ENCODE results near the gene BCLAF3. TPM values are rescaled to one million over a fixed set of nuclear protein-coding genes. Genes with fewer than 3 reads are reported as not detected.

BCLAF3 gene
- polyA plus RNA-seq, 1 experiment = 0.63 TPM

DNA sequence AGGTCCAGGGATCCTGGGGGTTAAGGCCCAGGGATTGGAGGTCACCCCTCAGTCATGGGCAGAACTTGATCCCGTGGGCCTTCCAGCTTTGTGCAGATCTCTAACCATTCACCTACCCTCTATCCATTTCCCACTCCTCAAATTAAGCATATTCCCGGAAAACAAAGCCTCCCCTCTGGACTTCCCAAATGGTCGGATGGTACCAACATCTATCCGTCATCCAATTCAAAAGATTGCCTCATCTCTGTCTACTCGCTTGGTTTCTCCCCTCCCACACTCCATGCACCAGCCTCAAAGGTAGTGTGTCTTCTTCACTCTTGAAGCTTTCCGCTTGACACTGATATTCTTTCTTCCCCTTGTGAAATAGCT is 473 bp upstream of the BCLAF3 start:
- CTCF ChIA-PET = interaction anchor here (0.9 to 1.5 kb wide), 3 partner anchors 8 to 87 kb away, joined by 3 to 9 read pairs (median 5); no protein-coding TSS in a partner anchor
- 0 out of 2 replicates have a peak overlapping the region, but pooled peaks have one; percentile 2 for H3K4me3 ChIP-seq (ENCODE audit: low read depth, low read length)
- no peaks in the 10 kb centered on the region for H3K36me3 ChIP-seq (ENCODE audit: control insufficient read depth, insufficient read depth, low read length)
- no peak for DNase-seq (ENCODE audit: low read depth)
- POLR2A ChIA-PET = no interaction called here
- TF ChIP-seq, protein P1, sequence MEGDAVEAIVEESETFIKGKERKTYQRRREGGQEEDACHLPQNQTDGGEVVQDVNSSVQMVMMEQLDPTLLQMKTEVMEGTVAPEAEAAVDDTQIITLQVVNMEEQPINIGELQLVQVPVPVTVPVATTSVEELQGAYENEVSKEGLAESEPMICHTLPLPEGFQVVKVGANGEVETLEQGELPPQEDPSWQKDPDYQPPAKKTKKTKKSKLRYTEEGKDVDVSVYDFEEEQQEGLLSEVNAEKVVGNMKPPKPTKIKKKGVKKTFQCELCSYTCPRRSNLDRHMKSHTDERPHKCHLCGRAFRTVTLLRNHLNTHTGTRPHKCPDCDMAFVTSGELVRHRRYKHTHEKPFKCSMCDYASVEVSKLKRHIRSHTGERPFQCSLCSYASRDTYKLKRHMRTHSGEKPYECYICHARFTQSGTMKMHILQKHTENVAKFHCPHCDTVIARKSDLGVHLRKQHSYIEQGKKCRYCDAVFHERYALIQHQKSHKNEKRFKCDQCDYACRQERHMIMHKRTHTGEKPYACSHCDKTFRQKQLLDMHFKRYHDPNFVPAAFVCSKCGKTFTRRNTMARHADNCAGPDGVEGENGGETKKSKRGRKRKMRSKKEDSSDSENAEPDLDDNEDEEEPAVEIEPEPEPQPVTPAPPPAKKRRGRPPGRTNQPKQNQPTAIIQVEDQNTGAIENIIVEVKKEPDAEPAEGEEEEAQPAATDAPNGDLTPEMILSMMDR (IDR thresholded peaks at IDR 0.05; ENCODE audit: insufficient read depth, low read depth, low read length) = no peak
- H3K27me3 ChIP-seq (ENCODE audit: control insufficient read depth, insufficient read depth, low read length) = 0 out of 2 replicates have a peak, but pooled peaks cover 2% of the 10 kb centered on the region

DNA sequence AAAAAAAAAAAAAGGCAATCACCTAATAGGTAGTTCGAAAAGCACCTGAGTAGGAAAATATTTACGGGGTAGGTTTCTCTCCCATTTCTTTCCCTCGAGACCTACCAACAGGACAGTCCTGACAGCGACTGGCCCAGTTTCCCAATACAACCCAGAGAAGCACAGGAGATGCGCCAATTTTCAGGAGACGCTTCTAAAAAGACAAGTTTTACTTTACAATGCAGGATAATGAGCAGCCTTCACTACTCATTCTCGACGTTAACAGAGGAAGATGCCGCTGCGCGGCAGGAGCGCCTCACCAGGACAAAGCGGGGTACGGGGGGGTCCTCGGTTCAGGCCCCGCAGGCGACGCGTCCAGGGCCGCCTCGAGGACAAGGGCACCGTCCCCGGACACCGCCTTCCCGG is 708 bp downstream of the BCLAF3 start:
- CTCF ChIA-PET = interaction anchor here (0.6 to 1.2 kb wide), 2 partner anchors 10 to 85 kb away, joined by 3 read pairs; no protein-coding TSS in a partner anchor

DNA sequence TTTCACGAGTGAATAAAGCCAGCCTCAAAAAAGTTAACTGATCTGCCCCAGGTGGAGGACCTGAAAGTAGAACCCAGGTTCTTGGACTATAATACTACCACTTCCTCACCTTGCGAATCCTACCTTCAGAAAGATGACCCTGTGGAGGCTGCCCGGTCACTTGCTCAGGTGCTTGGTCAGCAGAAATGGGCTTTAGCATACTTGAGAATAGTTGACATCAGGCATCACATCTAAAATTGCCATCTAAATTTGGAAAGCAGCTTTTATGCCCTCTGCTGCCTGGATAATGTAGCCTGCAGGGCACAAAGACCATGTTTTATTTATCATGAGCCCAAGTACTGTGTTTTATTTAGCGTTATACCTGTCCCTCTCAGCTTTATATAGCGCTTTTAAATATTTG is 3.0 kb downstream of the BCLAF3 start:
- TF ChIP-seq, protein P1 (IDR thresholded peaks at IDR 0.05; ENCODE audit: insufficient read depth, low read depth, low read length) = no peak
- Histone ChIP-seq H3K4me3 (ENCODE audit: low read depth, low read length) (no peak overlapping the region), H3K27me3 (ENCODE audit: control insufficient read depth, insufficient read depth, low read length) (no peaks in the 10 kb centered on the region), H3K36me3 (ENCODE audit: control insufficient read depth, insufficient read depth, low read length) (no peaks in the 10 kb centered on the region)
- DNase-seq (ENCODE audit: low read depth) = no peak
- ChIA-PET CTCF (interaction anchor here (1.0 kb wide), 1 partner anchor 83 kb away, joined by 4 read pairs; no protein-coding TSS in a partner anchor), POLR2A (no interaction called here)

More for the DNA sequence above, 708 bp downstream of the BCLAF3 start:
- POLR2A ChIA-PET = no interaction called here
- Histone ChIP-seq H3K27me3 (ENCODE audit: control insufficient read depth, insufficient read depth, low read length) (no peaks in the 10 kb centered on the region), H3K4me3 (ENCODE audit: low read depth, low read length) (peak overlapping the region; percentile 77), H3K36me3 (ENCODE audit: control insufficient read depth, insufficient read depth, low read length) (no peaks in the 10 kb centered on the region)
- DNase-seq (ENCODE audit: low read depth) = no peak
- TF ChIP-seq, protein P1 (IDR thresholded peaks at IDR 0.05; ENCODE audit: insufficient read depth, low read depth, low read length) = no peak

DNA sequence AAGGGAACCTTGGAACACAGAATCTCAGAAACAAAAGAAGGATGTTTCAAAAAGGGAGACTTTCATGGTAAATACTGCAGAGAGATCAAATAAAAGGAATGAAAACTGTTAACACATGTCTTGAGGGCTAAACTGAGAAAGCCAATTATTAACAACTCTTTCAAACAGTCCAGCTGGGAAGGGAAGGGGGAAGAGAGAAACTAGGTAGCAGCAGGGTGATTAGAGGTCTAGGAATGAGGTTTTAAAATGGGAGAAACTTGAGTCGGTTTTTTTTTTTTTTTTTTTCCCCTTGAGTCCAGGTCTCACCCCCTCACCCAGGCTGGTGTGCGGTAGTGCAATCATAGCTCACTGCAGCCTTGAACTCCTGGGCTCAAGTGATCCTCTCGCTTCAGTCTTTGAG is 4.3 kb downstream of the BCLAF3 start:
- H3K36me3 ChIP-seq (ENCODE audit: control insufficient read depth, insufficient read depth, low read length) = no peaks in the 10 kb centered on the region
- no peak for DNase-seq (ENCODE audit: low read depth)
- POLR2A ChIA-PET = no interaction called here
- H3K27me3 ChIP-seq (ENCODE audit: control insufficient read depth, insufficient read depth, low read length) = no peaks in the 10 kb centered on the region
- TF ChIP-seq, protein P1 (IDR thresholded peaks at IDR 0.05; ENCODE audit: insufficient read depth, low read depth, low read length) = no peak
- CTCF ChIA-PET = no interaction called here
- no peak overlapping the region for H3K4me3 ChIP-seq (ENCODE audit: low read depth, low read length)

DNA sequence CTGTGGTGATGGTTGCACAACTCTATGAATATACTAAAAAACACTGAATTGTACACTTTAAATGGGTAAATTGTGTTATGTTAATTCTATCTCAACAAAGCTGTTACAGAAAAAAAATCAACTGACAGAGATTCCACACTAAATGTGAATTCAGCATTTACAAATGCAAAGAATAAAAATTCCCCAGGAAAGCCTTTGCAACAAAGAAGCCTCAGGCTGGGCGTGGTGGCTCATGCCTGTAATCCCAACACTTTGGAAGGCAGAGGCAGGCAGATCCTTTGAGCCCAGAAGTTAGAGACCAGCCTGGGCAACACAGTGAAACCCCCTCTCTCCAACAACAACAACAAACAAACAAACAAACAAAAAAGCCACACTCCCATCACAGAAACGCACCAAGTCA is 8.9 kb downstream of the BCLAF3 start:
- POLR2A ChIA-PET = no interaction called here
- Histone ChIP-seq H3K36me3 (ENCODE audit: control insufficient read depth, insufficient read depth, low read length) (no peaks in the 10 kb centered on the region), H3K4me3 (ENCODE audit: low read depth, low read length) (no peak overlapping the region), H3K27me3 (ENCODE audit: control insufficient read depth, insufficient read depth, low read length) (no peaks in the 10 kb centered on the region)
- CTCF ChIA-PET = no interaction called here
- DNase-seq (ENCODE audit: low read depth) = no peak
- TF ChIP-seq, protein P1 (IDR thresholded peaks at IDR 0.05; ENCODE audit: insufficient read depth, low read depth, low read length) = no peak

All from BJ (cell line).